ENCODE data around the gene ARID3C. TPM values are rescaled to one million over a fixed set of nuclear protein-coding genes. Genes with fewer than 3 reads are reported as not detected.

Gene ARID3C
- total and polyA plus RNA-seq, 2 of the 8 experiments (the other 6 are each of a cell fraction or from before 2014, with no cell fraction given): 0.08 TPM; not detected in 1

GRCh38 chr9:34612788-34613390 is 16.0 kb downstream of the ARID3C start:
- Histone ChIP-seq H2BK20ac (ENCODE audit: low read length) (no peak overlapping the region), H3K4me3 (ENCODE audit: extremely low read depth in 1 of 4, insufficient read depth in 2 of 4, low read depth in 3 of 4, low read length in 4 of 4) (peak overlapping the region; percentile 74 to 87 (median 82)), H2BK120ac (replicated peaks; ENCODE audit: low read depth, low read length) (no peak overlapping the region), H3K36me3 (ENCODE audit: control insufficient read depth in 2 of 4, insufficient read depth in 4 of 4, low read length in 3 of 4) (no peaks in the 10 kb centered on the region; a peak in 1 of 8 replicates), H3K18ac (ENCODE audit: extremely low read depth, low read length) (peak overlapping the region; percentile 83; the same call in 1 of the 2 replicates), H4K20me1 (replicated peaks in 1 of 2; ENCODE audit: control insufficient read depth in 1 of 2, insufficient read depth in 2 of 2, low read length in 2 of 2) (no peaks in the 10 kb centered on the region), H3K4ac (replicated peaks; ENCODE audit: insufficient read length, low read depth, low read length) (no peak overlapping the region), H3K79me2 (ENCODE audit: control insufficient read depth in 1 of 2, insufficient read depth in 2 of 2, low read length in 2 of 2) (no peaks in the 10 kb centered on the region), H4K8ac (ENCODE audit: extremely low read depth, insufficient read depth, low read length) (no peak overlapping the region), H3K56ac (replicated peaks; ENCODE audit: insufficient read length, low read depth, low read length) (no peak overlapping the region), H2AK5ac (ENCODE audit: low read depth, low read length) (no peak overlapping the region), H3K9me3 (ENCODE audit: insufficient read depth in 2 of 2, low read depth in 1 of 2, low read length in 1 of 2) (no peaks in the 10 kb centered on the region), H3K23me2 (ENCODE audit: low read depth, low read length) (peaks cover 10% of the 10 kb centered on the region; the same call in 1 of the 2 replicates), H3K14ac (ENCODE audit: insufficient read length) (no peak overlapping the region), H2BK12ac (ENCODE audit: low read depth, low read length) (no peak overlapping the region), H3K79me1 (ENCODE audit: low read depth, low read length) (no peaks in the 10 kb centered on the region), H4K5ac (ENCODE audit: insufficient read length, low read depth, low read length) (no peak overlapping the region), H2AFZ (ENCODE audit: low read length) (no peak overlapping the region), H4K91ac (replicated peaks; ENCODE audit: insufficient read length, low read length) (no peak overlapping the region), H2BK5ac (ENCODE audit: low read depth, low read length) (no peak overlapping the region), H3K9ac (replicated peaks in 1 of 4; ENCODE audit: extremely low read depth in 1 of 4, low read depth in 3 of 4, low read length in 3 of 4) (no peak overlapping the region; a peak in 2 of 7 replicates), H3K27ac (ENCODE audit: low read depth, low read length) (no peak overlapping the region), H3K4me1 (replicated peaks in 1 of 4; ENCODE audit: control insufficient read depth in 3 of 4, insufficient read depth in 4 of 4, low read length in 3 of 4) (peaks cover 0 to 11% (median 6%) of the 10 kb centered on the region in 4 experiments; a peak in 6 of 7 replicates), H3K23ac (ENCODE audit: insufficient read length) (no peak overlapping the region), H2BK15ac (ENCODE audit: low read length) (no peak overlapping the region; the same call in 1 of the 2 replicates), H3K4me2 (ENCODE audit: insufficient read depth in 1 of 2, low read depth in 2 of 2, low read length in 2 of 2) (peak overlapping the region; percentile 81 to 94), H3K27me3 (replicated peaks in 1 of 4; ENCODE audit: control insufficient read depth in 3 of 4, extremely low read depth in 1 of 4, insufficient read depth in 3 of 4, low read length in 3 of 4) (peaks cover 0 to 3% (median 2%) of the 10 kb centered on the region in 4 experiments; a peak in 2 of 7 replicates)
- CTCF ChIA-PET (ENCODE audit: partially characterized antibody): interaction anchor here (0.7 to 16.9 kb wide), 25 partner anchors 9 to 209 kb away, joined by 3 to 401 read pairs (median 5); partner anchors contain the start of genes ARID3C, GALT and SIGMAR1
- 8% methylated on average over 15 of the region's 15 CpGs; no CpG with 5 or more reads in 1 of the 2 experiments for WGBS, 2 experiments (ENCODE audit: extremely low coverage in 1 of 2, insufficient coverage in 1 of 2, insufficient read length in 1 of 2, insufficient replicate concordance in 2 of 2, low coverage in 1 of 2, low lambda C conversion rate in 2 of 2, missing lambda C conversion rate in 1 of 2)
- DNase-seq (ENCODE audit: low read depth in 1 of 2, low spot score in 2 of 2): peak in 1 of 2 experiments; percentile 90
- FAIRE-seq: no peak
- POLR2A ChIA-PET (ENCODE audit: partially characterized antibody): interaction anchor here (0.7 to 3.4 kb wide), 9 partner anchors 9 to 48 kb away, joined by 3 to 17 read pairs (median 3); partner anchors contain the start of genes ARID3C and SIGMAR1
- TF ChIP-seq TAF7 (optimal IDR thresholded peaks at IDR 0.05; ENCODE audit: borderline replicate concordance, low read depth, low read length) (no peak), TCF12 (IDR thresholded peaks at IDR 0.05; ENCODE audit: low read depth, low read length) (no peak), RNF2 (IDR thresholded peaks at IDR 0.05; ENCODE audit: borderline replicate concordance, low read depth, low read length, missing control alignments, poor library complexity, severe bottlenecking) (no peak), SIX5 (IDR thresholded peaks at IDR 0.05; ENCODE audit: low read depth, low read length) (no peak), CEBPB (IDR thresholded peaks at IDR 0.05; ENCODE audit: low read depth, low read length) (peak; percentile 17; the same call in 1 of the 2 replicates), SIRT6 (IDR thresholded peaks at IDR 0.05; ENCODE audit: low read length) (no peak), TEAD4 (IDR thresholded peaks at IDR 0.05; ENCODE audit: low read depth, low read length) (no peak), RFX5 (IDR thresholded peaks at IDR 0.05; ENCODE audit: borderline replicate concordance, low read depth, low read length) (no peak), BRCA1 (IDR thresholded peaks at IDR 0.05; ENCODE audit: low read depth, low read length) (no peak), SAP30 (IDR thresholded peaks at IDR 0.05; ENCODE audit: insufficient read depth, insufficient replicate concordance, low read length) (no peak), KDM1A (IDR thresholded peaks at IDR 0.05; ENCODE audit: borderline replicate concordance, low read length) (no peak), HDAC2 (IDR thresholded peaks at IDR 0.05; ENCODE audit: borderline replicate concordance in 1 of 2, low read depth in 2 of 2, low read length in 2 of 2) (no peak)
